ENCODE measurements around the gene CUBN.
A peak's percentile ranks its signal among the peaks of the same experiment; 100 is the strongest.
"Not testable (repeated sequence)": the region's sequence is repeated elsewhere in the genome, so short reads cannot be mapped to it uniquely, and the experiment has no call there.

The CUBN gene

GRCh38 chr10:17024461-17024860, 105.2 kb downstream of the CUBN start:
- DNase-seq (ENCODE audit: insufficient read length, low spot score) (no peak), FAIRE-seq (no peak)
- no peak for TF ChIP-seq POLR2A (IDR thresholded peaks at IDR 0.05; ENCODE audit: low read depth, low read length)

- FAIRE-seq (peak; percentile 95), DNase-seq (ENCODE audit: insufficient read length, low spot score) (peak; percentile 38)
- TF ChIP-seq POLR2A (IDR thresholded peaks at IDR 0.05; ENCODE audit: low read depth, low read length): no peak
These were observed 106.0 kb downstream of the CUBN start for GRCh38 chr10:17023386-17024298.

- DNase-seq (ENCODE audit: insufficient read length, low spot score) (no peak), FAIRE-seq (no peak)
- no peak for TF ChIP-seq POLR2A (IDR thresholded peaks at IDR 0.05; ENCODE audit: low read depth, low read length)
These were observed 106.7 kb downstream of the CUBN start for GRCh38 chr10:17022896-17023295.

GRCh38 chr10:17022466-17022825, 107.2 kb downstream of the CUBN start:
- no peak for DNase-seq (ENCODE audit: insufficient read length, low spot score)
- peak; percentile 15 for FAIRE-seq
- TF ChIP-seq POLR2A (IDR thresholded peaks at IDR 0.05; ENCODE audit: low read depth, low read length): no peak

- DNase-seq (ENCODE audit: insufficient read length, low spot score) (no peak), FAIRE-seq (no peak)
- TF ChIP-seq POLR2A (IDR thresholded peaks at IDR 0.05; ENCODE audit: low read depth, low read length): no peak
These were observed 107.8 kb downstream of the CUBN start for GRCh38 chr10:17021656-17022465.

GRCh38 chr10:17019696-17020095, 109.9 kb downstream of the CUBN start:
- FAIRE-seq: no peak
- DNase-seq (ENCODE audit: insufficient read length, low spot score): no peak
- no peak for TF ChIP-seq POLR2A (IDR thresholded peaks at IDR 0.05; ENCODE audit: low read depth, low read length)

GRCh38 chr10:17013131-17013983, 116.3 kb downstream of the CUBN start:
- DNase-seq (ENCODE audit: insufficient read length, low spot score): not testable (repeated sequence)

GRCh38 chr10:17012731-17013130, 116.9 kb downstream of the CUBN start:
- FAIRE-seq; DNase-seq (ENCODE audit: insufficient read length, low spot score): not testable (repeated sequence)

More at GRCh38 chr10:17013131-17013983, 116.3 kb downstream of the CUBN start:
- FAIRE-seq: not testable (repeated sequence)

- no peak for FAIRE-seq
- TF ChIP-seq POLR2A (IDR thresholded peaks at IDR 0.05; ENCODE audit: low read depth, low read length): no peak
- no peak for DNase-seq (ENCODE audit: insufficient read length, low spot score)
These were observed 119.1 kb downstream of the CUBN start for GRCh38 chr10:17010363-17011145.

GRCh38 chr10:17009212-17009700, 120.4 kb downstream of the CUBN start:
- DNase-seq (ENCODE audit: insufficient read length, low spot score): peak; percentile 27
- no peak for TF ChIP-seq POLR2A (IDR thresholded peaks at IDR 0.05; ENCODE audit: low read depth, low read length)
- FAIRE-seq: peak; percentile 6

GRCh38 chr10:17007418-17007770, 122.2 kb downstream of the CUBN start:
- no peak for FAIRE-seq
- no peak for TF ChIP-seq POLR2A (IDR thresholded peaks at IDR 0.05; ENCODE audit: low read depth, low read length)
- no peak for DNase-seq (ENCODE audit: insufficient read length, low spot score)

- TF ChIP-seq POLR2A (IDR thresholded peaks at IDR 0.05; ENCODE audit: low read depth, low read length): no peak
- FAIRE-seq: no peak
- DNase-seq (ENCODE audit: insufficient read length, low spot score): no peak
These were observed 122.8 kb downstream of the CUBN start for GRCh38 chr10:17006631-17007417.

All from H54 (cell line).